ENCODE measurements around the gene RAE1. TPM values are rescaled to one million over a fixed set of nuclear protein-coding genes. Genes with fewer than 3 reads are reported as not detected.
A peak's percentile ranks its signal among the peaks of the same experiment; 100 is the strongest.

Gene RAE1
- total RNA-seq, 4 donors from 2014 or later: 15.8 to 35.8 (median 20.6) TPM

DNA sequence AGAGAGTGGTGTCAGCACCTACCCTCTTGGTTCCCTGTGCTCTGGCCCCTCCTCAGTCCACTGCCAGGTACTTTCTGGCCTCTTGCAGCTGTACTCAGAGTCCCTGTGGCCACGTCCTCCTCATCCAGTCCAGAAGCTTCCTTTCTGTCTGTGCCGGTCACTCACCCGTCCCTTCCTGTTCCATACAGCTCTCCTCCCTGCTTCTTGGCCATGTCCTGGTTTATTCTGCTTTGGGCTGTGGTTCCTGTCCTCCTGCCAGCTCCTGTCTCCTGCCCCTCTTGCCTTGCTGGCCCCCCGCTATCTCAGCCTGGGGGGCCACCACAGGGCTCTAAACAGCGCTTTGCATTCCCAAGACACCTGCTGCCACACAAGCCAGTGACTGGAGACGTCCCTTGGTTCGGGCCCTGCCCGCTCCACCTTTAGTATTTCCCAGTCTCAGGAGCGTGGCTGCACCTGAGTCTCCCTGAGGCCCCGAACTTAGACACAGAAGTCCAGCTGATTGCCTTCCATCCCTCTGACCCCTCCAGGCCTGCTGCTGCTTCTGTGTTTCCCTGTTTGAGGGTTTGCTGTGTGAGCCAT is 24.7 kb downstream of the RAE1 start:
- H3K4me3 ChIP-seq: no peak overlapping the region
- TF ChIP-seq POLR2A (IDR thresholded peaks at IDR 0.05): no peak
- TF ChIP-seq, protein P1, sequence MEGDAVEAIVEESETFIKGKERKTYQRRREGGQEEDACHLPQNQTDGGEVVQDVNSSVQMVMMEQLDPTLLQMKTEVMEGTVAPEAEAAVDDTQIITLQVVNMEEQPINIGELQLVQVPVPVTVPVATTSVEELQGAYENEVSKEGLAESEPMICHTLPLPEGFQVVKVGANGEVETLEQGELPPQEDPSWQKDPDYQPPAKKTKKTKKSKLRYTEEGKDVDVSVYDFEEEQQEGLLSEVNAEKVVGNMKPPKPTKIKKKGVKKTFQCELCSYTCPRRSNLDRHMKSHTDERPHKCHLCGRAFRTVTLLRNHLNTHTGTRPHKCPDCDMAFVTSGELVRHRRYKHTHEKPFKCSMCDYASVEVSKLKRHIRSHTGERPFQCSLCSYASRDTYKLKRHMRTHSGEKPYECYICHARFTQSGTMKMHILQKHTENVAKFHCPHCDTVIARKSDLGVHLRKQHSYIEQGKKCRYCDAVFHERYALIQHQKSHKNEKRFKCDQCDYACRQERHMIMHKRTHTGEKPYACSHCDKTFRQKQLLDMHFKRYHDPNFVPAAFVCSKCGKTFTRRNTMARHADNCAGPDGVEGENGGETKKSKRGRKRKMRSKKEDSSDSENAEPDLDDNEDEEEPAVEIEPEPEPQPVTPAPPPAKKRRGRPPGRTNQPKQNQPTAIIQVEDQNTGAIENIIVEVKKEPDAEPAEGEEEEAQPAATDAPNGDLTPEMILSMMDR (IDR thresholded peaks at IDR 0.05 in 4 of 5, conservative IDR thresholded peaks at IDR 0.05 in 1 of 5): no peak
- peaks cover 0 to 78% of the 10 kb centered on the region in 2 donors for H3K36me3 ChIP-seq
- no peaks in the 10 kb centered on the region for H3K9me3 ChIP-seq
- H3K4me1 ChIP-seq: no peaks in the 10 kb centered on the region
- intact Hi-C loops (cut with DNase I; ENCODE audit: low total_unique reads): no loop called here
- ATAC-seq (no peak), DNase-seq (no peak)
- H3K27me3 ChIP-seq: no peaks in the 10 kb centered on the region
- peak overlapping the region in 1 of 4 donors; percentile 25 for H3K27ac ChIP-seq
- in situ Hi-C loops (cut with MboI; ENCODE audit: low sequenced_read_pairs in 4 of 4): loop anchor here in 3 of 4 donors (5.0 to 25.0 kb wide), 4 partner anchors 122 to 837 kb away; partner anchors contain the start of gene PMEPA1 (in 1 of the 3)

DNA sequence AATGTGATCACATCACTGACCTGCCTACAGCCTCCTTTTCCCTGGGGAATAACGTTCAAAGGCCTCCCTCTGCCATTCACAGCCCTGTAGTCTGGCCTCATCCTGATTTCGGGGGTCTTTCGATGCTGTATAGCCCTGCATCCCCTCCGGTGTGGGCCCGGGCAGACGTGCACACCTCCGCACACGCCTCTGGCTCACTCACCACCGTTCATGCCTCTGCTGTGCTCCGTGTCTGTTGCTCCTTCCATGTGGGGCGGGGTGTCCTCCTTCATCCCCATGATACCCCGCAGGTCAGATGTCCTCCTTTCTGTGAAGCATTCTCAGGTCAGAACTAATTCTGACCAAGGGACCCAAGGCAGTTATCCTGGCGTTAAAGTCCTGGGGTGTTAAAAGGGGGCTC is 26.3 kb downstream of the RAE1 start:
- Histone ChIP-seq H3K4me1 (no peaks in the 10 kb centered on the region), H3K27ac (no peak overlapping the region), H3K27me3 (no peaks in the 10 kb centered on the region), H3K4me3 (no peak overlapping the region), H3K36me3 (peaks cover 0 to 62% of the 10 kb centered on the region in 2 donors), H3K9me3 (no peaks in the 10 kb centered on the region)
- no peak for TF ChIP-seq POLR2A (IDR thresholded peaks at IDR 0.05)
- TF ChIP-seq, protein P1 (IDR thresholded peaks at IDR 0.05 in 4 of 5, conservative IDR thresholded peaks at IDR 0.05 in 1 of 5): no peak
- no peak for ATAC-seq
- DNase-seq: no peak
- intact Hi-C loops (cut with DNase I; ENCODE audit: low total_unique reads): no loop called here
- in situ Hi-C loops (cut with MboI; ENCODE audit: low sequenced_read_pairs in 4 of 4): loop anchor here in 3 of 4 donors (5.0 to 25.0 kb wide), 4 partner anchors 120 to 835 kb away; partner anchors contain the start of gene PMEPA1 (in 1 of the 3)

GRCh38 chr20:57378107-57378506 is 27.1 kb downstream of the RAE1 start:
- Histone ChIP-seq H3K27me3 (no peaks in the 10 kb centered on the region), H3K27ac (no peak overlapping the region), H3K4me3 (no peak overlapping the region), H3K4me1 (no peaks in the 10 kb centered on the region), H3K36me3 (peaks cover 0 to 56% of the 10 kb centered on the region in 2 donors), H3K9me3 (no peaks in the 10 kb centered on the region)
- intact Hi-C loops (cut with DNase I; ENCODE audit: low total_unique reads): no loop called here
- DNase-seq (no peak), ATAC-seq (no peak)
- TF ChIP-seq, protein P1 (IDR thresholded peaks at IDR 0.05 in 4 of 5, conservative IDR thresholded peaks at IDR 0.05 in 1 of 5): no peak
- TF ChIP-seq POLR2A (IDR thresholded peaks at IDR 0.05): no peak
- in situ Hi-C loops (cut with MboI; ENCODE audit: low sequenced_read_pairs in 4 of 4): loop anchor here in 3 of 4 donors (5.0 to 25.0 kb wide), 4 partner anchors 119 to 834 kb away; partner anchors contain the start of gene PMEPA1 (in 1 of the 3)

GRCh38 chr20:57378646-57379262 is 27.7 kb downstream of the RAE1 start:
- intact Hi-C loops (cut with DNase I; ENCODE audit: low total_unique reads): no loop called here
- TF ChIP-seq, protein P1 (IDR thresholded peaks at IDR 0.05 in 4 of 5, conservative IDR thresholded peaks at IDR 0.05 in 1 of 5): no peak
- TF ChIP-seq POLR2A (IDR thresholded peaks at IDR 0.05): no peak
- in situ Hi-C loops (cut with MboI; ENCODE audit: low sequenced_read_pairs in 4 of 4): loop anchor here in 3 of 4 donors (5.0 to 25.0 kb wide), 4 partner anchors 119 to 834 kb away; partner anchors contain the start of gene PMEPA1 (in 1 of the 3)
- DNase-seq: no peak
- H3K9me3 ChIP-seq: no peaks in the 10 kb centered on the region
- H3K36me3 ChIP-seq: peaks cover 0 to 49% of the 10 kb centered on the region in 2 donors
- no peak overlapping the region for H3K27ac ChIP-seq
- no peak for ATAC-seq
- no peaks in the 10 kb centered on the region for H3K27me3 ChIP-seq
- H3K4me3 ChIP-seq: no peak overlapping the region
- H3K4me1 ChIP-seq: no peaks in the 10 kb centered on the region
